Measurements from ENCODE around the gene WFDC5. TPM values are rescaled to one million over a fixed set of nuclear protein-coding genes. Genes with fewer than 3 reads are reported as not detected.
A peak's percentile ranks its signal among the peaks of the same experiment; 100 is the strongest.

WFDC5 gene
- total and polyA plus RNA-seq, 2 experiments from 2014 or later, result not detected

DNA sequence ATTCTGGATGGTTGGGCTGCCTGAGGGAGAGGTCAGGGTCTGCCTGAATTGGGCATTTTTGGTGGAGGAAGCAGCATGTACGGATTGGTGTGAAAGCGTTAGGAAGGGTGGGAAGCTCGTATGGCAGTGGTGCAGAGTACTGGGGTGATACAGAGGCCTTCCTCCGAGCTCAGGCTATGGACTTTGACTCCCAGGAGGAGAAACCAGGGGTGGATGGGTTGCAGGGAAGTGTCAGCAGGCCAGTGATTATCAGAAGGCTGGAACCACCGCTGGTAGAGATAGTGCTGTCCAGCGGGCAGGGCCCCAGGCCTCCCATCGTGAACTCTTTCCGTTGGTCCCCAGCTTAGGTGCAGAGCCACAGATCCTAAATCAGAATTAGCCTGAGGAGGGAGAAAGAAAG, 5.3 kb downstream of the WFDC5 start:
- no peak overlapping the region for H3K27ac ChIP-seq
- H3K4me1 ChIP-seq (ENCODE audit: low read depth), result no peaks in the 10 kb centered on the region
- no peaks in the 10 kb centered on the region for H3K9me3 ChIP-seq (ENCODE audit: low read depth)
- H3K27me3 ChIP-seq, result no peaks in the 10 kb centered on the region
- TF ChIP-seq, protein P1, sequence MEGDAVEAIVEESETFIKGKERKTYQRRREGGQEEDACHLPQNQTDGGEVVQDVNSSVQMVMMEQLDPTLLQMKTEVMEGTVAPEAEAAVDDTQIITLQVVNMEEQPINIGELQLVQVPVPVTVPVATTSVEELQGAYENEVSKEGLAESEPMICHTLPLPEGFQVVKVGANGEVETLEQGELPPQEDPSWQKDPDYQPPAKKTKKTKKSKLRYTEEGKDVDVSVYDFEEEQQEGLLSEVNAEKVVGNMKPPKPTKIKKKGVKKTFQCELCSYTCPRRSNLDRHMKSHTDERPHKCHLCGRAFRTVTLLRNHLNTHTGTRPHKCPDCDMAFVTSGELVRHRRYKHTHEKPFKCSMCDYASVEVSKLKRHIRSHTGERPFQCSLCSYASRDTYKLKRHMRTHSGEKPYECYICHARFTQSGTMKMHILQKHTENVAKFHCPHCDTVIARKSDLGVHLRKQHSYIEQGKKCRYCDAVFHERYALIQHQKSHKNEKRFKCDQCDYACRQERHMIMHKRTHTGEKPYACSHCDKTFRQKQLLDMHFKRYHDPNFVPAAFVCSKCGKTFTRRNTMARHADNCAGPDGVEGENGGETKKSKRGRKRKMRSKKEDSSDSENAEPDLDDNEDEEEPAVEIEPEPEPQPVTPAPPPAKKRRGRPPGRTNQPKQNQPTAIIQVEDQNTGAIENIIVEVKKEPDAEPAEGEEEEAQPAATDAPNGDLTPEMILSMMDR (IDR thresholded peaks at IDR 0.05; ENCODE audit: low read depth, low read length), result no peak
- no peak overlapping the region for H3K4me3 ChIP-seq
- H3K36me3 ChIP-seq, result no peaks in the 10 kb centered on the region
- DNase-seq (ENCODE audit: low read depth in 1 of 2, low spot score in 1 of 2), result no peak

DNA sequence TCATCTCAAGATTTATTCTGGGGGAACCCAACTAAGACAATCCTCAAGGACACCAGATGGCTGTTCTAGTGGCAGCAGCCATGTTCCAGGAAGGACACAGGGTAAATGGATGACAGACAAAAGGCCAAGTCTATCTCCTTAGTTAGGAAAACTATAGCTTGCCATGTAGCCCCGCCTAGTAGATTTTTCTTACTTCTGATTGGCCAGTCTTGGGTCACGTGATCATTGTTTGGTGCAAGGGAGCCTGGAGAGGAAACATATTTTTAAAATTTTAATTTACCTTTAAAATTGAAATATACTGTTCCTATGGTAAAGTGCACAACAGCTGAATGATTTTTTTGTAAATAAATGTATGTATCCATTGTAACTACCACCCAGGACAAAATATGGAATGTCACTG, 9.7 kb downstream of the WFDC5 start:
- Histone ChIP-seq H3K4me3 (no peak overlapping the region), H3K27me3 (peaks cover 13% of the 10 kb centered on the region), H3K27ac (no peak overlapping the region), H3K36me3 (no peaks in the 10 kb centered on the region), H3K4me1 (ENCODE audit: low read depth) (no peaks in the 10 kb centered on the region), H3K9me3 (ENCODE audit: low read depth) (no peaks in the 10 kb centered on the region)
- no peak for DNase-seq (ENCODE audit: low read depth in 1 of 2, low spot score in 1 of 2)
- TF ChIP-seq, protein P1 (IDR thresholded peaks at IDR 0.05; ENCODE audit: low read depth, low read length), result no peak

DNA sequence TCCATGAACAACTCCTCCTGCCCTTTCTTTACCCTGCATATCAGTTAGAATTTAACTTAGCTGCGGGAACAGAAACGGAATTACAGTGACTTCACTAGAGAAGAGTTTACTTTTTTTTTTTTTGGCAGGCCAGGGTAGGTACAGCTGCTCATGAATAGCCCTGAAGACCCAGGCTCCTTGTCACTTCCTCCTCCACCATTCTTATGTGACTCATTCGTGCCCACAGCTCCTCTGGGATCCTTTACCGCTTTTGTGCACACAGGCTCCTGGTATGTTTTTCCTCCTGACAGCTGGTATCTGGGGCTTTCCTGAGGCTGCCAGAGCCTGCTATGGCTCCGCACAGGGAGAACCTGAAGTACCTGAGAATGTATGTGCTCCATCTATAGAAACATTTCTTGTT, 10.2 kb downstream of the WFDC5 start:
- H3K4me1 ChIP-seq (ENCODE audit: low read depth), result no peaks in the 10 kb centered on the region
- TF ChIP-seq, protein P1 (IDR thresholded peaks at IDR 0.05; ENCODE audit: low read depth, low read length), result no peak
- H3K27ac ChIP-seq, result no peak overlapping the region
- H3K9me3 ChIP-seq (ENCODE audit: low read depth), result no peaks in the 10 kb centered on the region
- peak in 1 of 2 donors; percentile 89 for DNase-seq (ENCODE audit: low read depth in 1 of 2, low spot score in 1 of 2)
- H3K36me3 ChIP-seq, result no peaks in the 10 kb centered on the region
- no peak overlapping the region for H3K4me3 ChIP-seq
- peaks cover 18% of the 10 kb centered on the region for H3K27me3 ChIP-seq

DNA sequence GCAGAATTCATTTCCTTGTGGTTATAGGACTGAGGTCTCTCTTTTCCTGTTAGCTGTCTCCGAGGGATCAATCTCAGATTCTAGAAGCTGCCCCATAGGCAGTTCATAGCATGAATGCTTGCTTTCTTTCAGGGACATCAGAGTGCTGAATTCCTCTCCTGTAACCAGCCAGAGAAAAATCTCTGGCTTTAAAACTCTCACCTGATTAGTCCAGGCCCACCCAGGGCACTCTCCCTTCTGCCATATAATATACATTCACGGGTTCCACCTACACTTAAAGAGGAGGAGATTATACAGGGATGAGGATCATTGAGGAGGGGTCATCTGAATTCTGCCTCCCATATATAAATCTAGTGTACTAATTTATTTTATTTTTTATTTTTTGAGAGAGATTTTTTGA, 11.9 kb downstream of the WFDC5 start:
- Histone ChIP-seq H3K27ac (no peak overlapping the region), H3K4me1 (ENCODE audit: low read depth) (no peaks in the 10 kb centered on the region), H3K9me3 (ENCODE audit: low read depth) (no peaks in the 10 kb centered on the region), H3K27me3 (peaks cover 35% of the 10 kb centered on the region), H3K36me3 (no peaks in the 10 kb centered on the region), H3K4me3 (no peak overlapping the region)
- no peak for DNase-seq (ENCODE audit: low read depth in 1 of 2, low spot score in 1 of 2)
- TF ChIP-seq, protein P1 (IDR thresholded peaks at IDR 0.05; ENCODE audit: low read depth, low read length), result no peak

DNA sequence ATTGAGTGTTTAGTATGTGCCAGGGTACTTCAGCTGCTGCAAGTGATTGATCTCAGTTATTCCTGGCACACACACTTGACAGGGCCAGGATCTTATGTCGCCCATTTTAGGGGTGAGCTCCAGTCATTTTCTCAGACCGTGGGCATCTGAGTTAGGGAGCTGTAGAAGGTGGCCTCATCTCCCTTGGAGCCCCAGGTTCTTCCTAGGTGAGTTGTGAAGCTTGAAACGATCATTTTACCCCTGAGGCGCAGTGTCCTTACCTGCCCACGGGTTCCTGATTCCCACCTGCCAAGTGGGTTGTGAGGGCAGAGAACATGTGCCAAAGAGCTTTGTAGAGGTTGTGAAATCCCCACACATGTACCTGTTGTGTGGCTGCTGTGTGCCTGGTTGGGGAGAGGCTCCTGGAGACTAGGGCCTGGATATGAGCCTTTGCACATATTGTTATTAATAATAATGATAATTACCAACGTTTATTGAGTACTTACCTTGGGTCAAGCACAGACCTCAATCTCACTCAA, 13.6 kb downstream of the WFDC5 start:
- no peak for DNase-seq (ENCODE audit: low read depth in 1 of 2, low spot score in 1 of 2)
- Histone ChIP-seq H3K9me3 (ENCODE audit: low read depth) (no peaks in the 10 kb centered on the region), H3K27me3 (peaks cover 51% of the 10 kb centered on the region), H3K27ac (no peak overlapping the region), H3K36me3 (no peaks in the 10 kb centered on the region), H3K4me1 (ENCODE audit: low read depth) (no peaks in the 10 kb centered on the region), H3K4me3 (no peak overlapping the region)
- TF ChIP-seq, protein P1 (IDR thresholded peaks at IDR 0.05; ENCODE audit: low read depth, low read length), result no peak

Measured in cardiac muscle cell (in vitro differentiated cells and primary cell).